Measurements from ENCODE around the gene RNF14. TPM values are rescaled to one million over a fixed set of nuclear protein-coding genes. Genes with fewer than 3 reads are reported as not detected.

Gene RNF14
- total and polyA plus RNA-seq, 9 of the 15 experiments (the other 6 are each of a cell fraction or from before 2014, with no cell fraction given) = 36.3 to 140 (median 75.1) TPM

DNA sequence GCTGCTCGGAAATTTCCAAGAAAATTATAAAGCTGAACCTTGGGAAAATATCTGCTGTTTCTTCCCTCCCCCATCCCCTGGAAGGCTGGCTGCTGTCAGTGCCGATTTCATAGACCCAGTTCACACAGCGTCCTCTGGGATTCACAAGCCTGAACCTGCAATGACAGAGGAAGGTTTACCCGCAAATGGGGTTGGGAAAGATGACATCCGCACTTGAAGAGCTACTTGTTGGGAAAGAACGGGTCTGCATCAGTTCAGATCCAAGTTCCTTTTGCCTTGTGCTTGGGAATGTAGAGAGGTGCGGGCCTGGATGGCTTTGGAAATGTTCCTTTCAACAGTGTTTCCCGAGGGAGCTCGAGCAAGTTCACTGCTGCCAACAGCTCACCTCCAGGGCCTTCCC lies 24.8 kb upstream of the RNF14 start:
- 7% methylated on average over 9 of the region's 9 CpGs for WGBS (ENCODE audit: insufficient coverage, low coverage, missing lambda C conversion rate)
- Histone ChIP-seq H3K4me3 (no peak overlapping the region), H3K4me2 (ENCODE audit: insufficient read depth, low read length) (no peak overlapping the region), H4K20me1 (replicated peaks; ENCODE audit: control insufficient read depth, insufficient read depth, low read length) (0 out of 2 replicates have a peak, but pooled peaks cover 4% of the 10 kb centered on the region), H3K4me1 (replicated peaks in 1 of 2; ENCODE audit: control insufficient read depth in 2 of 2, insufficient read depth in 2 of 2, low read length in 2 of 2) (peaks cover 0 to 9% of the 10 kb centered on the region in 2 experiments; a peak in 2 of 5 replicates), H2AFZ (ENCODE audit: low read depth, low read length) (no peak overlapping the region), H3K9ac (ENCODE audit: insufficient read depth in 1 of 2, low read depth in 2 of 2, low read length in 2 of 2) (no peak overlapping the region), H3K27ac (ENCODE audit: extremely low read depth, low read depth, low read length) (no peak overlapping the region), H3K79me2 (ENCODE audit: control insufficient read depth, insufficient read depth, low read length) (no peaks in the 10 kb centered on the region), H3K9me3 (replicated peaks; ENCODE audit: control insufficient read depth, insufficient read depth, low read depth, low read length) (no peaks in the 10 kb centered on the region), H3K27me3 (ENCODE audit: control insufficient read depth in 2 of 2, insufficient read depth in 2 of 2, low read length in 2 of 2) (peaks cover 11 to 27% of the 10 kb centered on the region in 2 experiments; a peak in 3 of 5 replicates), H3K9me1 (ENCODE audit: control insufficient read depth, insufficient read depth, low read length) (no peaks in the 10 kb centered on the region), H3K36me3 (ENCODE audit: control insufficient read depth, insufficient read depth, low read length) (peaks cover 8% of the 10 kb centered on the region; the same call in 1 of the 3 replicates)
- TF ChIP-seq DLX4 (CRISPR knock-in tag; IDR thresholded peaks at IDR 0.05) (no peak), XRCC4 (IDR thresholded peaks at IDR 0.05; ENCODE audit: extremely low read depth, insufficient read depth, insufficient read length) (no peak), SNAPC5 (CRISPR knock-in tag; IDR thresholded peaks at IDR 0.05) (no peak), SMAD4 (CRISPR knock-in tag; conservative IDR thresholded peaks at IDR 0.05) (no peak), SREBF1 (IDR thresholded peaks at IDR 0.05; ENCODE audit: borderline replicate concordance, low read depth, low read length) (no peak), HNRNPK (IDR thresholded peaks at IDR 0.05; ENCODE audit: low read depth, low read length, poor library complexity, severe bottlenecking) (no peak)
- no TSS peak for BruUV-seq (replicated peaks)
- in situ Hi-C loops (cut with MboI) = no loop called here
- no peak for DNase-seq (ENCODE audit: extremely low read depth in 1 of 4, low spot score in 3 of 4)
- FAIRE-seq = no peak
- ATAC-seq = no peak
- POLR2A ChIA-PET = interaction anchor here (0.6 to 3.6 kb wide), 9 partner anchors 10 to 1279 kb away, joined by 3 to 18 read pairs (median 3); no protein-coding TSS in a partner anchor
- CTCF ChIA-PET (ENCODE audit: low intra/inter-chr PET ratio) = no interaction called here
- intact Hi-C loops (cut with micrococcal nuclease) = no loop called here

Data from K562 (cell line).